IMR-90 (cell line): Measurements from ENCODE around the gene AP3D1. TPM values are rescaled to one million over a fixed set of nuclear protein-coding genes. Genes with fewer than 3 reads are reported as not detected.
A peak's percentile ranks its signal among the peaks of the same experiment; 100 is the strongest.

Experiments used
- ATAC-seq: fragments of 200-7000 bp; cut with Tn5 transposase; 2 replicates; pipeline ENCODE4 v1.9.1; 2020; ENCODE audit warnings: low read depth, mild to moderate bottlenecking, moderate library complexity
- BruUV-seq: library from RNA; stranded (reverse); fragments of 400-500 nt; replicated peaks from 2 replicates; lab custom pipeline; 2021; lab: Mats Ljungman, UMichigan
- CTCF ChIA-PET: fragments of 300-600 bp; formaldehyde crosslinking; extraction: SDS; loops from one replicate; lab custom pipeline; 2021; ENCODE audit warnings: antibody characterized with exemption; lab: Yijun Ruan, JAX
- POLR2A ChIA-PET: fragments of 300-600 bp; sonication (Branson Sonifier 250); formaldehyde crosslinking; loops from one replicate; lab custom pipeline; 2022; ENCODE audit warnings: antibody characterized with exemption; ENCODE audit not compliant: unreplicated experiment; lab: Charles Lee
- DNase-seq: peaks from one replicate; pipeline ENCODE4 v3.0.0; 2013
- H2AFZ ChIP-seq: replicated peaks from 2 replicates; pipeline ENCODE3; 2013; ENCODE audit warnings: low read length, mild to moderate bottlenecking; ENCODE audit not compliant: poor library complexity
- H2AK5ac ChIP-seq: 2 replicates; pipeline ENCODE4 v1.6.1; 2013; ENCODE audit warnings: low read depth, low read length, inconsistent platforms
- H2AK9ac ChIP-seq: replicated peaks from 2 replicates; pipeline ENCODE3; 2013; ENCODE audit warnings: mild to moderate bottlenecking, low read depth, low read length, moderate library complexity; ENCODE audit not compliant: poor library complexity
- H2BK120ac ChIP-seq: 2 replicates; pipeline ENCODE4 v1.6.1; 2013; ENCODE audit warnings: low read depth, low read length, inconsistent platforms
- H2BK15ac ChIP-seq: 3 replicates; pipeline ENCODE4 v1.6.1; 2013; ENCODE audit warnings: low read depth, low read length, inconsistent platforms
- H2BK20ac ChIP-seq: 2 replicates; pipeline ENCODE4 v1.6.1; 2013; ENCODE audit warnings: low read depth, mild to moderate bottlenecking, inconsistent platforms, low read length, moderate library complexity
- H2BK5ac ChIP-seq: 2 replicates; pipeline ENCODE4 v1.6.1; 2013; ENCODE audit warnings: mild to moderate bottlenecking, low read depth, low read length, inconsistent platforms; ENCODE audit not compliant: poor library complexity, severe bottlenecking
- H3K14ac ChIP-seq: replicated peaks from 2 replicates; pipeline ENCODE4 v1.6.1; 2013; ENCODE audit warnings: low read depth, low read length, inconsistent platforms
- H3K18ac ChIP-seq: 2 replicates; pipeline ENCODE4 v1.6.1; 2013; ENCODE audit warnings: low read depth, low read length, control low read depth
- H3K23ac ChIP-seq: 2 replicates; pipeline ENCODE4 v1.6.1; 2013; ENCODE audit warnings: low read depth, low read length, inconsistent platforms
- H3K27ac ChIP-seq: 2 replicates; pipeline ENCODE4 v1.5.1; 2013; ENCODE audit warnings: mild to moderate bottlenecking, control low read depth, low read length; ENCODE audit not compliant: insufficient read depth
- H3K27me3 ChIP-seq: 2 replicates; pipeline ENCODE4 v1.6.1; 2013; ENCODE audit warnings: low read length; ENCODE audit not compliant: control insufficient read depth, insufficient read depth
- H3K36me3 ChIP-seq: 2 replicates; pipeline ENCODE4 v1.6.1; 2013; ENCODE audit warnings: low read length, mixed read lengths; ENCODE audit not compliant: control insufficient read depth, insufficient read depth
- H3K4ac ChIP-seq: 2 replicates; pipeline ENCODE4 v1.6.1; 2013; ENCODE audit warnings: low read depth, low read length, inconsistent platforms
- H3K4me1 ChIP-seq: 2 replicates; pipeline ENCODE4 v1.6.1; 2013; ENCODE audit warnings: low read length, mixed read lengths; ENCODE audit not compliant: control insufficient read depth, insufficient read depth
- H3K4me2 ChIP-seq: 2 replicates; pipeline ENCODE4 v1.6.1; 2013; ENCODE audit warnings: low read depth, mild to moderate bottlenecking, control low read depth, low read length, moderate library complexity
- H3K4me3 ChIP-seq: 2 replicates; pipeline ENCODE4 v1.5.1; 2013; ENCODE audit warnings: low read depth, mild to moderate bottlenecking, control low read depth, low read length, moderate library complexity; ENCODE audit not compliant: insufficient read depth
- H3K56ac ChIP-seq: 2 replicates; pipeline ENCODE4 v1.6.1; 2013; ENCODE audit warnings: low read length, inconsistent platforms; ENCODE audit not compliant: insufficient read depth; ENCODE audit errors: extremely low read depth
- H3K79me1 ChIP-seq, 2 experiments: 2 replicates each; pipeline ENCODE4 v1.6.1; 2013; ENCODE audit warnings: low read length in 2 of 2, inconsistent platforms in 1 of 2, low read depth in 1 of 2
- H3K9ac ChIP-seq: 2 replicates; pipeline ENCODE4 v1.6.1; 2013; ENCODE audit warnings: low read depth, low read length, control low read depth
- H3K9me1 ChIP-seq: 2 replicates; pipeline ENCODE4 v1.6.1; 2013; ENCODE audit warnings: low read length, inconsistent platforms; ENCODE audit not compliant: insufficient read depth
- H3K9me3 ChIP-seq: 2 replicates; pipeline ENCODE4 v1.6.1; 2013; ENCODE audit warnings: low read length; ENCODE audit not compliant: control insufficient read depth, insufficient read depth
- H4K20me1 ChIP-seq: 2 replicates; pipeline ENCODE4 v1.6.1; 2013; ENCODE audit warnings: low read length, inconsistent platforms; ENCODE audit not compliant: insufficient read depth
- H4K5ac ChIP-seq: 2 replicates; pipeline ENCODE4 v1.6.1; 2013; ENCODE audit warnings: mild to moderate bottlenecking, low read depth, low read length, control low read depth
- H4K8ac ChIP-seq, 2 experiments: 2 replicates each; pipeline ENCODE4 v1.6.1; 2013; ENCODE audit warnings: low read depth in 2 of 2, low read length in 2 of 2, control low read depth in 1 of 2, inconsistent platforms in 1 of 2
- H4K91ac ChIP-seq: 2 replicates; pipeline ENCODE4 v1.6.1; 2013; ENCODE audit warnings: low read depth, low read length, inconsistent platforms; ENCODE audit not compliant: insufficient read depth
- BHLHE40 ChIP-seq: fragments of 150-350 bp; IDR thresholded peaks from 2 replicates; pipeline ENCODE4 v1.6.1; 2016; ENCODE audit warnings: mild to moderate bottlenecking, low read depth, low read length
- CEBPB ChIP-seq: IDR thresholded peaks from 2 replicates; pipeline ENCODE4 v1.6.1; 2012; ENCODE audit warnings: low read depth, low read length, improper control_type of control experiment
- CHD1 ChIP-seq: IDR thresholded peaks from 2 replicates; pipeline ENCODE4 v1.6.1; 2012; ENCODE audit warnings: low read depth, low read length, improper control_type of control experiment
- MAFK ChIP-seq: IDR thresholded peaks from 2 replicates; pipeline ENCODE4 v1.6.1; 2012; ENCODE audit warnings: low read depth, low read length, improper control_type of control experiment
- MAZ ChIP-seq: IDR thresholded peaks from 2 replicates; pipeline ENCODE4 v1.6.1; 2012; ENCODE audit warnings: low read depth, mild to moderate bottlenecking, low read length, improper control_type of control experiment, moderate library complexity, borderline replicate concordance
- NFE2L2 ChIP-seq: fragments of 150-350 bp; IDR thresholded peaks from 2 replicates; pipeline ENCODE4 v1.6.1; 2016; ENCODE audit warnings: low read depth, mild to moderate bottlenecking, low read length
- POLR2A ChIP-seq: IDR thresholded peaks from 2 replicates; pipeline ENCODE4 v1.6.1; 2012; ENCODE audit warnings: mild to moderate bottlenecking, low read depth, low read length
- RAD21 ChIP-seq: IDR thresholded peaks from 2 replicates; pipeline ENCODE4 v1.6.1; 2012; ENCODE audit warnings: low read length, improper control_type of control experiment
- RFX5 ChIP-seq: IDR thresholded peaks from 2 replicates; pipeline ENCODE4 v1.8.0; 2012; ENCODE audit warnings: low read depth, mild to moderate bottlenecking, low read length, moderate library complexity
- SMC3 ChIP-seq: fragments of 150-350 bp; IDR thresholded peaks from 2 replicates; pipeline ENCODE4 v1.6.1; 2016; ENCODE audit warnings: low read depth, mild to moderate bottlenecking, antibody characterized with exemption, low read length, moderate library complexity
- USF2 ChIP-seq: fragments of 150-350 bp; IDR thresholded peaks from 2 replicates; pipeline ENCODE4 v1.6.1; 2017; ENCODE audit warnings: mild to moderate bottlenecking, antibody characterized with exemption, low read length, low read depth
- WGBS, 2 experiments: methylation state at CpG; one replicate each; pipeline versions ENCODE4 v1.1.5 to v1.1.7; 2013; ENCODE audit warnings: missing lambda C conversion rate in 2 of 2; ENCODE audit not compliant: insufficient read length in 1 of 2; ENCODE audit errors: extremely low coverage in 2 of 2; 5-methylcytosine and 5-hydroxymethylcytosine counted together
- dilution Hi-C: fragments of 300-500 bp; cut with HindIII; formaldehyde crosslinking; loops from one replicate; pipeline ENCODE4 v1.14.3; 2018; ENCODE audit warnings: low sequenced_read_pairs; ENCODE audit not compliant: unreplicated experiment
- in situ Hi-C: fragments of 300-500 bp; cut with MboI; formaldehyde crosslinking; loops from 3 replicates; pipeline ENCODE4 v1.14.3; 2019; ENCODE audit warnings: low sequenced_read_pairs, inconsistent platforms, mixed read lengths
- intact Hi-C: fragments of 100-400 bp; cut with micrococcal nuclease; formaldehyde crosslinking; loops from 2 replicates; pipeline ENCODE4 v1.10.0; 2022
- polyA plus RNA-seq, 3 experiments: library from polyadenylated mRNA; depleted of rRNA; stranded (reverse); fragments of >200 nt; gene quantifications; 2 replicates each; pipeline ENCODE4 v1.2.3, GENCODE V29; 2012; ENCODE audit warnings: low replicate concordance in 1 of 3
- total RNA-seq: library from RNA; depleted of rRNA; stranded (reverse); fragments of >200 nt; gene quantifications from 2 replicates; pipeline ENCODE4 v1.2.3, GENCODE V29; 2012
- TF ChIP-seq, protein P1 (sequence below): fragments of 150-350 bp; IDR thresholded peaks from 2 replicates; pipeline ENCODE4 v1.6.1; 2016; ENCODE audit warnings: low read depth, mild to moderate bottlenecking, low read length, moderate library complexity, borderline replicate concordance

AP3D1 gene
- total and polyA plus RNA-seq, 2 of the 4 experiments (the other 2 are of a cell fraction): 75.3 to 129 TPM

- Histone ChIP-seq H3K18ac (no peak overlapping the region), H4K91ac (peak overlapping the region; percentile 24; the same call in 1 of the 2 replicates), H3K9me3 (no peaks in the 10 kb centered on the region), H3K36me3 (peaks cover 3% of the 10 kb centered on the region), H2BK120ac (peak overlapping the region; percentile 71), H3K23ac (peak overlapping the region; percentile 89), H2BK20ac (peak overlapping the region; percentile 74), H4K8ac (peak overlapping the region in 1 of 2 experiments; percentile 14; a peak in 1 of 4 replicates), H3K4ac (peak overlapping the region; percentile 87), H2AK9ac (peak overlapping the region; percentile 73), H3K79me1 (peaks cover 14 to 70% of the 10 kb centered on the region in 2 experiments; a peak in 2 of 4 replicates), H2AFZ (peak overlapping the region; percentile 2), H2BK15ac (peak overlapping the region; percentile 66; the same call in 2 of the 3 replicates), H4K20me1 (peaks cover 84% of the 10 kb centered on the region), H3K4me3 (no peak overlapping the region), H2AK5ac (peak overlapping the region; percentile 72), H3K56ac (no peak overlapping the region), H3K4me2 (no peak overlapping the region), H3K14ac (peak overlapping the region; percentile 87), H3K9ac (no peak overlapping the region), H3K27ac (peak overlapping the region; percentile 35), H4K5ac (no peak overlapping the region), H3K27me3 (no peaks in the 10 kb centered on the region), H2BK5ac (peak overlapping the region; percentile 40), H3K9me1 (peaks cover 32% of the 10 kb centered on the region), H3K4me1 (peaks cover 37% of the 10 kb centered on the region)
- 86% methylated on average over 2 of the region's 12 CpGs; no CpG with 5 or more reads in 1 of the 2 experiments for WGBS, 2 experiments
- intact Hi-C loops (no loop called here), in situ Hi-C loops (no loop called here), dilution Hi-C loops (no loop called here)
- TF ChIP-seq, protein P1, sequence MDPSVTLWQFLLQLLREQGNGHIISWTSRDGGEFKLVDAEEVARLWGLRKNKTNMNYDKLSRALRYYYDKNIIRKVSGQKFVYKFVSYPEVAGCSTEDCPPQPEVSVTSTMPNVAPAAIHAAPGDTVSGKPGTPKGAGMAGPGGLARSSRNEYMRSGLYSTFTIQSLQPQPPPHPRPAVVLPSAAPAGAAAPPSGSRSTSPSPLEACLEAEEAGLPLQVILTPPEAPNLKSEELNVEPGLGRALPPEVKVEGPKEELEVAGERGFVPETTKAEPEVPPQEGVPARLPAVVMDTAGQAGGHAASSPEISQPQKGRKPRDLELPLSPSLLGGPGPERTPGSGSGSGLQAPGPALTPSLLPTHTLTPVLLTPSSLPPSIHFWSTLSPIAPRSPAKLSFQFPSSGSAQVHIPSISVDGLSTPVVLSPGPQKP: no peak
- TF ChIP-seq MAZ (no peak), USF2 (no peak), RFX5 (no peak), BHLHE40 (no peak), CHD1 (no peak), RAD21 (no peak), MAFK (no peak), CEBPB (no peak), SMC3 (no peak), NFE2L2 (no peak), POLR2A (no peak)
- DNase-seq: no peak
- ChIA-PET POLR2A (no interaction called here), CTCF (no interaction called here)
- BruUV-seq: no TSS peak
- ATAC-seq: no peak
Observed at GRCh38 chr19:2170219-2170618, 18.9 kb upstream of the AP3D1 start.
